GM18520 (cell line): ENCODE measurements around the gene SMARCA4.
A peak's percentile ranks its signal among the peaks of the same experiment; 100 is the strongest.
"Not testable (repeated sequence)": the region's sequence is repeated elsewhere in the genome, so short reads cannot be mapped to it uniquely, and the experiment has no call there.

Source experiments
- ATAC-seq: cut with Tn5 transposase; IDR thresholded peaks from one replicate; pipeline ENCODE4 v1.9.1; 2021; ENCODE audit not compliant: unreplicated experiment

The SMARCA4 gene

DNA sequence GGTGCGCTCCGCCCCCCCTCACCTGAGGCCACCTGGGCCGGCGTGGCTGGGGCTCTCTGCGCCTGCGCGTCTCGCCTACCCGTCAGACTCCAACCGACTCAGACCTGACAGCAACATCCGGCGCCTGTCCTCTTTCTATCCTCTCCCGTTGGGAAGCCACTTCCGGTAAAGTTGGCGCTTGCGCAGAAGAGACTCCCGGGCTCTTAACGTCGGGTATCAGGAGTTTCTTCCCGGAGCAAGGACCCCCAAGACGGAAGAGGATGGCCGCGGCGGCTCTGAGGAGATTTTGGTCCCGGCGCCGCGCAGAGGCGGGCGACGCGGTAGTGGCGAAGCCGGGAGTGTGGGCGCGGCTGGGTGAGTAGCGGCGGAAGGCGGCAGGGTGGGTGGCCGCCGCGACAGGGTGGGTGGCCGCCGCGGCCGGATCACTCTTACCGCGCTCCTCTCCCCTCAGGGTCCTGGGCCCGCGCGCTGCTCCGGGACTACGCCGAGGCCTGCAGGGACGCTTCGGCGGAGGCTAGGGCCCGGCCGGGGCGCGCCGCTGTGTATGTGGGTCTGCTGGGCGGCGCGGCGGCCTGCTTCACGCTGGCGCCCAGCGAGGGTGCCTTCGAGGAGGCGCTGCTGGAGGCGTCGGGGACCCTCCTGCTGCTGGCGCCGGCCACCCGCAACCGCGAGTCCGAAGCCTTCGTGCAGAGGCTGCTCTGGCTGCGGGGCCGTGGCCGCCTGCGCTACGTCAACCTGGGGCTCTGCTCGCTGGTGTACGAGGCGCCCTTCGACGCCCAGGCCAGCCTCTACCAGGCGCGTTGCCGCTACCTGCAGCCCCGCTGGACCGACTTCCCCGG lies 32.0 kb upstream of the SMARCA4 start, which contains the start of the genes TIMM29 and YIPF2:
TIMM29 (plus strand) TSS at position 249 of the 839 bp plus-strand sequence; CDS start at position 261, 12 bp downstream.
YIPF2 (minus strand) TSS at position 77 of the 839 bp plus-strand sequence. CDS start 229 bp downstream, outside the sequence.
- ATAC-seq, result peak; percentile 72

- ATAC-seq, result no peak
Measured at GRCh38 chr19:10929402-10929794, 31.4 kb upstream of the SMARCA4 start.

DNA sequence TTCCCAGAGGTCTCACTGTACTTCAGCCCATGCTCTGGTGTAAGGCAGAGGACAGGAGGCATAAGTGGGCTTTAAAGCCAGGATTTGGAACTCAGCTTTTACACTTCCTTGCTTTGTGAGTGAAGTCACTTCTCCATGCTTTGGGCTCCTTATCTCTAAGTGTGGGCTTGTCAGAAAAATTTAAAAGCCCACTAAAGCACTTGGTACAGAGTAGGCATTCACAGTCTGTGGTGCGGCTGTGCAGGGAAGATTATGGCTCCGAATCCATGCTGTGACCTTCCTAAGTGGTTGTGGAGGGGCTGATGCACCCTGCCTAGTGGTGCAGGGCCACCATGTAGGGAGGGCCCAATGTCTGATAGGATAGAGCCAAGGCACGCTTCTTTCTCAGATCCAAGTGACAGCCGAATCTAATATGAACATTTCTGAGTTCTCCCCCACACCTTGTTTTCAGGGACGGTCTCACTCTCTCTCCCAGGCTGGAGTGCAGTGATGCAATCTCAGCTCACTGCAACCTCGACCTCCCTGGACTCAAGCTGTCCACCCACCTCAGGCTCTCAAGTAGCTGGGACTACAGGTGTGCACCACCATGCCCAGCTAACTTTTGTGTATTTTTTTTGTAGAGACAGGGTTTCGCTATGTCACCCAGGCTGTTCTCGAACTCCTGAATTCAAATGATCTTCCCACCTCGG lies 25.3 kb upstream of the SMARCA4 start:
- no peak for ATAC-seq

- ATAC-seq, result no peak
Measured at GRCh38 chr19:10936661-10937084, 24.2 kb upstream of the SMARCA4 start.

DNA sequence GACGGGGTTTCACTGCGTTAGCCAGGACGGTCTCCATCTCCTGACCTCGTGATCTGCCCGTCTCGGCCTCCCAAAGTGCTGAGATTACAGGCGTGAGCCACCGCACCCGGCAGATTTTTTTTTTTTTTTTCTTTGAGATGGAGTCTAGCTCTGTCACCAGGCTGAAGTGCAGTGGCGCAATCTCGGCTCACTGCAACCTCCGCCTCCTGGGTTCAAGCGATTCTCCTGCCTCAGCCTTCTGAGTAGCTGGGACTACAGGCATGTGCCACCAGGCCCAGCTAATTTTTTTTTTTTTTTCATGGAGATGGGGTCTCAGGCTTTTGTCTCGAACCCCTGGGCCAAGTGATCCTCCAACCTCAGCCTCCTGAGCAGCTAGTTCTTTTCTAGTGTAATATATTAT lies 19.2 kb upstream of the SMARCA4 start:
- ATAC-seq, result not testable (repeated sequence)

DNA sequence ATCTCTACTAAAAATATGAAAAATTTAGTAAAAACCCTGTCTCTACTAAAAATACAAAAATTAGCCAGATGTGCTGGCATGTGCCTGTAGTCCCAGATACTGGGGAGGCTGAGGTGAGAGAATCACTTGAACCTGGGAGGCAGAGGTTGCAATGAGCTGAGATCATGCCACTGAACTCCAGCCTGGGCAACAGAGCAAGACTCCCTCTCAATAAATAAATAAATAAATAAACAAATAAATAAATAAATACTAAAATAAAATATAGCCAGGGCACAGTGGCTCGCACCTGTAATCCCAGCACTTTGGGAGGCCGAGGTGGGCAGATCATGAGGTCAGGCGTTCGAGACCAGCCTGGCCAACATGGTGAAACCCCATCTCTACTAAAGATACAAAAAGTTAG lies 17.4 kb upstream of the SMARCA4 start:
- ATAC-seq, result not testable (repeated sequence)

DNA sequence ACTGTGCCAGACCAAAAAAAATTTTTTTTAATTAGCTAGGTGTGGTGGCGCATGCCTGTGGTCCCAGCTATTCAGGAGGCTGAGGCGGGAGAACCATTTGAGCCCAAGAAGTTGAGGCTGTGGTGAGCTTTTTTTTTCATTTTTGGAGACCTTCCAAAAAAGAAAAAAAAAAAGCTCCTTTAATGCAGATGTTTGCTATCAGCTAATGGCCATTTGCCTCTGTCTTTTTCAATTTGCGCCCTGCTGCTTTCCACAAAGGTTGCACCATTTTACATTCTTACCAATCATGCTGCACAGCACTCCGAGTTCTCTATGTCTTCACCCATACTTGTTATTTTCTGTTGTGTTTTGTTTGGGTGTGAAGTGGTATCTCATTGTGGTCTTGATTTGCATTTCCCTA lies 15.6 kb upstream of the SMARCA4 start:
- ATAC-seq, result no peak

DNA sequence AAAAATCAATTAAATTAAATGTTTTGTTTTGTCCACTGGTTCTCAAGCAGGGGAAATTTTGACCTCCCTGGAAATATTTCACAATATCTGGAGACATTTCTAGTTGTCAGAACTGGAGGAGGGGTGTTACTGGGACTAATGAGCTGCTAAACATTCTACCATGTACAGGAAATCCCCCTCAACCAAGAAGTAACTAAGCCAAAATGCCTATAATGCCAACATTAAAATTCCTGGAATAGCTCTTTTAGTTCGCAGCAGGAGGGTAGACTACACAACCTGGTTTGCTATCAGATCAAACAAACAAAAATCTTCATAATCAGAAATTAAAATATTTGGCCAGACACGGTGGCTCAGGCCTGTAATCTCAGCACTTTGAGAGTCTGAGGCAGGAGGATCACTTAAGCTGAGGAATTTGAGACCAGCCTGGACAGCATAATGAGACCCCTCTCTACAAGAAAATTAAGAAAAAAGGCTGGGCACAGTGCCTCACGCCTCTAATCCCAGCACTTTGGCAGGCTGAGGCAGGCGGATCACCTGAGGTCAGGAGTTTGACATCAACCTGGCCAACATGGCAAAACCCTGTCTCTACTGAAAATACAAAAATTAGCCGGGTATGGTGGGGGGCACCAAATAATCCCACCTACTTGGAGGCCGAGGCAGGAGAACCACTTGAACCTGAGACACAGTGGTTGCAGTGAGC lies 13.7 kb upstream of the SMARCA4 start:
- no peak for ATAC-seq

DNA sequence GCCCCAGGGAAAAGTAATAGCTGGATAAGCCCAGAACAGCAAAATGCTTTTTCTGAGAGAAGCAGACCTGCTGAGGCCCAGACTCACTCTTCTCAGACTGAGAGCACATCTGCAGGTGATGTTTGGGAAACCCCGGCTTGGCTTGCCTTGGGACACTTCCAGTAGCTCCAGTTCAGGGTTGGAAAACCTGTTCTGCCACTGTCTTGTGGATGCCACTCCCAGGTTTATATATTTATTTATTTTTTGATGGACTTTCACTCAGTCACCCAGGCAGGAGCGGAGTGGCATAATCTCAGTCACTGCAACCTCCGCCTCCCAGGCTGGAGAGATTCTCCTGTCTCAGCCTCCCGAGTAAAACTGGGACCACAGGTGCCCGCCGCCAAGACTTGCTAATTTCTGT lies 8.0 kb upstream of the SMARCA4 start:
- no peak for ATAC-seq

DNA sequence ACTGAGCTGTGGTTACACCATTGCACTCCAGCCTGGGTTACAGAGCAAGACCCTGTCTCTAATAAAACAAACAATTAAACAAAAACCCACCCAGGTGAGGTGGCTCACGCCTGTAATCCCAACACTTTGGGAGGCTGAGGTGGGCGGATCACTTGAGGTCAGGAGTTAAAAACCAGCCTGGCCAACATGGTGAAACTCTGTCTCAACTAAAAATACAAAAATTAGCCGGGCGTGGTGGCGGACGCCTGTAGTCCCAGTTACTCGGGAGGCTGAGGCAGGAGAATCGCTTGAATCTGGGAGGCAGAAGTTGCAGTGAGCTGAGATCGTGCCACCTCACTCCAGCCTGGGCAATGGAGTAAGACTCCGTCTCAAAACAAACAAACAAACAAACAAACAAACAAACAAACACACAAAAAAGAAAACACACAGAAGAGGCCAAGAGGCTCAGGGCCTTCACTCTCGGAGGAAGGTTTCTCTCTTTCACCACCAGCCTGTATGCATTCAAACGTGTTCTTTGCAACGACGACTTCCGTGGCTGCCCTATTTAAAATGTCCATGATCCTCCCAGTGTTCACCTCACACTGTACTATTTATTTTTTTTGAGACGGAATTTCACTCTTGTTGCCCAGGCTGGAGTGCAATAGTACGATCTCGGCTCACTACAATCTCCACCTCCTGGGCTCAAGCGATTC lies 1.4 kb upstream of the SMARCA4 start:
- ATAC-seq, result not testable (repeated sequence)

- peak; percentile 21 for ATAC-seq
Measured at GRCh38 chr19:10961073-10961860, 437 bp downstream of the SMARCA4 start.

DNA sequence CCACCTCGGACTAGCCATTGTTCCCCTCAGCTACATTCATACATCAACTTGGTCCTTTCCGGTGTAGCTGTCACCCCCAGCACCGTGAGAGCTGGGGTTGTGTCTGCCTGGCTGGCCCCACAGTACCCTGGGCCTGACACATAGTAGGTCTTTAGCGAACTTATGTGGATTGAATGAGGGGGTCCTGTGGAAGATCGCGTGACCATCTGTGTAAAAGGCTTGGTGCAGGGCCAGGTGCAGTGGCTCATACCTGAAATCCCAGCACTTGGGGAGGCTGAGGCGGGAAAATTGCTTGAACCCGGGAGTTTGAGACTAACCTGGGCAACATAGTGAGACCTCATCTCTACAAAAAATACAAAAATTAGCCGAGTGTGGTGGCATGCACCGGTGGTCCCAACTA lies 2.0 kb downstream of the SMARCA4 start:
- no peak for ATAC-seq

DNA sequence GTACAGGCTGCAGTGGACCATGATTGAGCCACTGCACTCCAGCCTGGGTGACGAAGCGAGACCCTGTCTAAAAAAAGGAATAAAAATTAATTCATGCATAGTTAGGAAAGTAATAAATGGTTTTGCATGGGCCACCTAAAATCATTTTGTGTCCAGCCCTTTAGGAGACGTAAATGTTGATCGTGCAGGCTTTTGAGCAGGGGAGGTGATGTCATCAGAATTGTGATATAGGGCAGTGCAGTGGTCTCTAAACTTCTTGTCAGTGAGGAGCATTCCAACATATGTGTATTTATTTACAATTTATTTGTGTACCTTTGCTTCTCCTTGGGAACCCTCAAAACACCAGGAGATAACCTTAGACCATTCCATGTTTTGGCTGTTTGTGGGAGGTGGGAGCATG lies 3.0 kb downstream of the SMARCA4 start:
- ATAC-seq, result no peak

DNA sequence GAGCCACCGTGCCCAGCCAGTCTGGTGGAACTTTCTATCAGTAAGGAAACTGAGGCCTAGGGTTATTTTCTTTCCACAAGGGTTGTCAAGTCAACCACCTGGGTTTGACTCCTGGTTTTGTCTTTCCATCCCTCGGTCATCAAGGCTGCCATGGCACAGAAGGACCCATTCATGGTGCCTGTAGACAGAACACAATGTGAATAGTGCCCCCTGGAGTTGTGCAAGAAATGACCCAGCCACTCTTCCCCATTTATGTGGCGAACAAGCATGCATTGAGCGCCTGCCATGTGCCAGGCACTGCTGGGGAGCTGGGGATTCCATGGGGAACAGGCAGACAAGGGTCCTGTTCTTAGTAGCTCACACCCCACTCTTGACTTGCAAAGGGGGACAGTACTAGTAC lies 4.1 kb downstream of the SMARCA4 start:
- no peak for ATAC-seq

- ATAC-seq, result no peak
Measured at GRCh38 chr19:10965398-10965797, 4.6 kb downstream of the SMARCA4 start.

- ATAC-seq, result no peak
Measured at GRCh38 chr19:10966809-10967208, 6.0 kb downstream of the SMARCA4 start.

- ATAC-seq, result no peak
Measured at GRCh38 chr19:10968527-10969135, 7.8 kb downstream of the SMARCA4 start.

- ATAC-seq, result no peak
Measured at GRCh38 chr19:10971107-10971726, 10.4 kb downstream of the SMARCA4 start.
